Neural cell (in vitro differentiated cells): Measurements from ENCODE around the gene NHSL2. TPM values are rescaled to one million over a fixed set of nuclear protein-coding genes. Genes with fewer than 3 reads are reported as not detected.

Experiments used
- H2AFZ ChIP-seq: fragments of 200-600, 300-800 bp; sonication (generic), shearing (Covaris generic); 2 replicates; pipeline ENCODE4 v1.6.0; 2014; ENCODE audit warnings: low read depth, mild to moderate bottlenecking, antibody characterized with exemption, low read length, moderate library complexity
- H3F3A ChIP-seq: fragments of 200-600 bp; shearing (Covaris generic); 2 replicates; pipeline ENCODE4 v1.6.1; 2016; ENCODE audit warnings: mild to moderate bottlenecking, moderate library complexity, mixed read lengths, antibody characterized with exemption, low read length; ENCODE audit not compliant: insufficient read depth, poor library complexity, severe bottlenecking
- H3K27ac ChIP-seq: fragments of 200-600, 300-800 bp; sonication (generic), shearing (Covaris generic); 2 replicates; pipeline ENCODE4 v1.5.1; 2014; ENCODE audit warnings: mild to moderate bottlenecking, low read length, moderate library complexity
- H3K27me3 ChIP-seq: fragments of 300-800, 200-600 bp; sonication (generic), shearing (Covaris generic); 2 replicates; pipeline ENCODE4 v1.6.0; 2014; ENCODE audit warnings: mild to moderate bottlenecking, low read depth, low read length, moderate library complexity; ENCODE audit not compliant: insufficient read depth
- H3K36me3 ChIP-seq: fragments of 300-800, 200-600 bp; sonication (generic), shearing (Covaris generic); 2 replicates; pipeline ENCODE4 v1.5.1; 2014; ENCODE audit warnings: mild to moderate bottlenecking, antibody characterized with exemption, low read length, moderate library complexity; ENCODE audit not compliant: insufficient read depth
- H3K4me2 ChIP-seq: fragments of 300-800, 200-600 bp; sonication (generic), shearing (Covaris generic); 2 replicates; pipeline ENCODE4 v1.6.0; 2014; ENCODE audit warnings: mild to moderate bottlenecking, low read length
- H3K4me3 ChIP-seq: fragments of 300-800, 200-600 bp; sonication (generic), shearing (Covaris generic); 2 replicates; pipeline ENCODE4 v1.5.1; 2014; ENCODE audit warnings: mild to moderate bottlenecking, low read length, moderate library complexity
- H3K79me2 ChIP-seq: fragments of 200-600 bp; shearing (Covaris generic); replicated peaks from 2 replicates; pipeline ENCODE4 v1.6.0; 2014; ENCODE audit warnings: mild to moderate bottlenecking, low read length, moderate library complexity; ENCODE audit not compliant: insufficient read depth
- H3K9ac ChIP-seq: fragments of 300-800, 200-600 bp; sonication (generic), shearing (Covaris generic); 2 replicates; pipeline ENCODE4 v1.6.1; 2016; ENCODE audit warnings: mild to moderate bottlenecking, low read length, mixed read lengths
- H3K9me2 ChIP-seq: fragments of 200-600 bp; shearing (Covaris generic); 2 replicates; pipeline ENCODE4 v1.6.1; 2016; ENCODE audit warnings: mild to moderate bottlenecking, low read length, mixed read lengths; ENCODE audit not compliant: insufficient read depth
- H3K9me3 ChIP-seq: fragments of 200-600, 300-800 bp; sonication (generic), shearing (Covaris generic); 2 replicates; pipeline ENCODE4 v1.6.1; 2016; ENCODE audit warnings: mild to moderate bottlenecking, mixed run types, low read length, moderate library complexity, mixed read lengths
- H4K20me1 ChIP-seq: fragments of 200-600 bp; shearing (Covaris generic); 2 replicates; pipeline ENCODE4 v1.6.1; 2016; ENCODE audit warnings: mild to moderate bottlenecking, mixed run types; ENCODE audit not compliant: insufficient read depth
- CTCF ChIP-seq: fragments of 450-650 bp; IDR thresholded peaks from 2 replicates; pipeline ENCODE4 v1.5.1; 2014; ENCODE audit warnings: antibody characterized with exemption, mild to moderate bottlenecking, moderate library complexity; ENCODE audit not compliant: poor library complexity, severe bottlenecking
- EP300 ChIP-seq: fragments of 450-650 bp; conservative IDR thresholded peaks from 2 replicates; pipeline ENCODE4 v1.6.1; 2014; ENCODE audit warnings: antibody characterized with exemption, mild to moderate bottlenecking, moderate library complexity; ENCODE audit not compliant: poor library complexity, severe bottlenecking
- EZH2 ChIP-seq: fragments of 200-600, 300-800 bp; shearing (Covaris generic), sonication (generic); IDR thresholded peaks from 2 replicates; pipeline ENCODE4 v1.6.1; 2014; ENCODE audit warnings: antibody characterized with exemption, low read length, borderline replicate concordance, mild to moderate bottlenecking; ENCODE audit not compliant: insufficient read depth, poor library complexity, severe bottlenecking
- MXI1 ChIP-seq: fragments of 450-650 bp; conservative IDR thresholded peaks from 2 replicates; pipeline ENCODE4 v1.6.1; 2014; ENCODE audit warnings: antibody characterized with exemption, mild to moderate bottlenecking; ENCODE audit not compliant: poor library complexity, severe bottlenecking
- POLR2AphosphoS5 ChIP-seq: IDR thresholded peaks from 2 replicates; pipeline ENCODE4 v1.6.1; 2012
- RAD21 ChIP-seq: fragments of 450-650 bp; conservative IDR thresholded peaks from 2 replicates; pipeline ENCODE4 v1.6.1; 2014; ENCODE audit warnings: antibody characterized with exemption, mild to moderate bottlenecking, moderate library complexity
- REST ChIP-seq: IDR thresholded peaks from 2 replicates; pipeline ENCODE4 v1.6.1; 2012; ENCODE audit warnings: borderline replicate concordance
- SMC3 ChIP-seq: fragments of 450-650 bp; conservative IDR thresholded peaks from 2 replicates; pipeline ENCODE4 v1.6.1; 2014; ENCODE audit warnings: antibody characterized with exemption, mild to moderate bottlenecking, moderate library complexity; ENCODE audit not compliant: poor library complexity
- TAF1 ChIP-seq: IDR thresholded peaks from 2 replicates; pipeline ENCODE4 v1.6.1; 2012; ENCODE audit warnings: low read depth
- polyA plus RNA-seq: library from polyadenylated mRNA; depleted of rRNA; stranded (reverse); fragments of >200 nt; gene quantifications from 2 replicates; pipeline ENCODE4 v1.2.3, GENCODE V29; 2014

The NHSL2 gene
- polyA plus RNA-seq, 1 donor from 2014 or later: 0.87 TPM

GRCh38 chrX:72016881-72017783, 106.5 kb downstream of the NHSL2 start:
- no peak overlapping the region for H3K27ac ChIP-seq
- H3K79me2 ChIP-seq: no peaks in the 10 kb centered on the region
- no peaks in the 10 kb centered on the region for H3K9me3 ChIP-seq
- no peaks in the 10 kb centered on the region for H3K36me3 ChIP-seq
- no peak overlapping the region for H2AFZ ChIP-seq
- H3K9ac ChIP-seq: no peak overlapping the region
- no peak for TF ChIP-seq REST
- TF ChIP-seq MXI1: no peak
- TF ChIP-seq SMC3: no peak
- TF ChIP-seq RAD21: no peak
- TF ChIP-seq EP300: no peak
- no peak for TF ChIP-seq TAF1
- TF ChIP-seq EZH2: no peak
- TF ChIP-seq CTCF: no peak
- no peak for TF ChIP-seq POLR2AphosphoS5
- no peak overlapping the region for H3K4me3 ChIP-seq
- no peaks in the 10 kb centered on the region for H4K20me1 ChIP-seq
- H3K4me2 ChIP-seq: no peak overlapping the region
- no peaks in the 10 kb centered on the region for H3K9me2 ChIP-seq
- H3K27me3 ChIP-seq: no peaks in the 10 kb centered on the region
- H3F3A ChIP-seq: no peaks in the 10 kb centered on the region

- Histone ChIP-seq H3K9me2 (no peaks in the 10 kb centered on the region), H3K79me2 (no peaks in the 10 kb centered on the region), H3K27ac (no peak overlapping the region), H3K9ac (peak overlapping the region; percentile 16), H3K9me3 (no peaks in the 10 kb centered on the region), H3K27me3 (no peaks in the 10 kb centered on the region), H3F3A (no peaks in the 10 kb centered on the region), H4K20me1 (no peaks in the 10 kb centered on the region), H3K4me3 (no peak overlapping the region), H3K36me3 (no peaks in the 10 kb centered on the region), H3K4me2 (no peak overlapping the region), H2AFZ (no peak overlapping the region)
- TF ChIP-seq POLR2AphosphoS5 (no peak), MXI1 (peak; percentile 28), RAD21 (peak; percentile 79), SMC3 (peak; percentile 79), EZH2 (no peak), CTCF (peak; percentile 66)
Observed at GRCh38 chrX:72018277-72019112, 107.8 kb downstream of the NHSL2 start.
